ENCODE data around the gene CAMTA1. TPM values are rescaled to one million over a fixed set of nuclear protein-coding genes. Genes with fewer than 3 reads are reported as not detected.

Gene CAMTA1
- total RNA-seq, 2 experiments from 2014 or later, result 43.9 to 73.3 TPM

DNA sequence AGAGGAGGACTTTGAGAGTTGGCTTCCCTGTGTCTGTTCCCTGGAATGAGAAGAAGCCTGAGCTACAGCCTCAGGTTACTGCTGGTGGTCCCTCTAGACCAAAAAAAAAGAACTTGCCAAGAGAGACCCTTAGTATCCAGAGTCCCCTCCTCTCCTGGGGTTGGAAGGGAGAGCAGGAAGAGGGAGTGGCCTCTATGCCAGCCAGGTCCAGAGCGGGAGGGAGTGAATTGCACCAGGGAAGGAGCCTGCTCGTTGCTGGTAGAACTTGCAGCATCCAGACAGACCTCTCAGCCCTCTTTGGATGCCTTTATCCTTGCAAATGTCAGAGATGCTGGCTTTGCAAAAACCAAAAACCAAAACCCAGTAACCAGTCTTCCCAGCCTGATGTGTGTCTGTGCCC lies 494.5 kb downstream of the CAMTA1 start:
- H3K79me2 ChIP-seq (ENCODE audit: insufficient read depth, low read depth, low read length), result no peaks in the 10 kb centered on the region
- H3K9me3 ChIP-seq (ENCODE audit: low read length), result no peaks in the 10 kb centered on the region
- ChIA-PET POLR2A (no interaction called here), CTCF (ENCODE audit: unreplicated experiment) (no interaction called here)
- H3K4me2 ChIP-seq (ENCODE audit: low read length), result no peak overlapping the region
- no peaks in the 10 kb centered on the region for H3K36me3 ChIP-seq (ENCODE audit: insufficient read depth, low read length)
- no peaks in the 10 kb centered on the region for H4K20me1 ChIP-seq (ENCODE audit: insufficient read depth, low read length)
- H3K9me2 ChIP-seq (ENCODE audit: insufficient read depth, low read length), result no peaks in the 10 kb centered on the region
- no TSS peak for BruUV-seq (replicated peaks)
- H3K4me3 ChIP-seq (ENCODE audit: low read depth, low read length, poor library complexity, severe bottlenecking), result no peak overlapping the region
- TF ChIP-seq, protein P1, sequence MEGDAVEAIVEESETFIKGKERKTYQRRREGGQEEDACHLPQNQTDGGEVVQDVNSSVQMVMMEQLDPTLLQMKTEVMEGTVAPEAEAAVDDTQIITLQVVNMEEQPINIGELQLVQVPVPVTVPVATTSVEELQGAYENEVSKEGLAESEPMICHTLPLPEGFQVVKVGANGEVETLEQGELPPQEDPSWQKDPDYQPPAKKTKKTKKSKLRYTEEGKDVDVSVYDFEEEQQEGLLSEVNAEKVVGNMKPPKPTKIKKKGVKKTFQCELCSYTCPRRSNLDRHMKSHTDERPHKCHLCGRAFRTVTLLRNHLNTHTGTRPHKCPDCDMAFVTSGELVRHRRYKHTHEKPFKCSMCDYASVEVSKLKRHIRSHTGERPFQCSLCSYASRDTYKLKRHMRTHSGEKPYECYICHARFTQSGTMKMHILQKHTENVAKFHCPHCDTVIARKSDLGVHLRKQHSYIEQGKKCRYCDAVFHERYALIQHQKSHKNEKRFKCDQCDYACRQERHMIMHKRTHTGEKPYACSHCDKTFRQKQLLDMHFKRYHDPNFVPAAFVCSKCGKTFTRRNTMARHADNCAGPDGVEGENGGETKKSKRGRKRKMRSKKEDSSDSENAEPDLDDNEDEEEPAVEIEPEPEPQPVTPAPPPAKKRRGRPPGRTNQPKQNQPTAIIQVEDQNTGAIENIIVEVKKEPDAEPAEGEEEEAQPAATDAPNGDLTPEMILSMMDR (conservative IDR thresholded peaks at IDR 0.05; ENCODE audit: low read length), result no peak
- no peak for TF ChIP-seq EZH2phosphoT487 (IDR thresholded peaks at IDR 0.05; ENCODE audit: borderline replicate concordance, low read depth, low read length)
- no peak overlapping the region for H2AFZ ChIP-seq (ENCODE audit: low read length)
- no peaks in the 10 kb centered on the region for H3K4me1 ChIP-seq (ENCODE audit: insufficient read depth, low read length, poor library complexity, severe bottlenecking)
- no peak for DNase-seq (ENCODE audit: low spot score)
- no peak overlapping the region for H3K27ac ChIP-seq (ENCODE audit: low read depth, low read length, poor library complexity, severe bottlenecking)
- intact Hi-C loops (cut with micrococcal nuclease; ENCODE audit: unreplicated experiment), result no loop called here

DNA sequence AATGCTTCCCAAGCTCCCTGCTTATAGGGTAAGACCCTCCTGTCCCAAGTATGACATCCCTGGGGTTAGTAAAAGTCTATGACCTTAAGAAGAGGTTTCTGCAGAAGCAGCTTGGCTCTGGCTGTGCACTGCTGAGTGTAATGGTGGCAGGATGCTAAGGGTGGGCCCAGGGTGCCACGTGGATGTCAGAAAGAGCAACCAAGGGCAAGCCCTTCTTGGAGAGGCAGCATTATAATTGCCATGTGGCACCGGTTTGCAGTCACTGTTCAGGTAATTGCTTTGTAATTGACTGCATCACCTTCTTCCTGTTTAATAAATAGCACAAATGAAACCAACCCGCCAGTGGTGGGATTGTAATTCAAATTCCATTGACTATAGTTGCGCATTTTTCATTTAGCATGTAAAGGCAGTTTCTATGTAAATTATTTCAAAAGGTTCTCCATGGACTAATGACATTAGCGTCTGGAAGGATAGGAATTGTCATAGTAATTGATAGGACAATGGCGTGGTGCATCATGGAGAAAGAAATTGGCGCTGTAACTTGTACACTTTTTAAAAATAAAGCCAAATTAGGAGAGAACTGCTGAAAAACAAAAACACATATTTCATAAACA lies 495.2 kb downstream of the CAMTA1 start:
- Histone ChIP-seq H2AFZ (ENCODE audit: low read length) (no peak overlapping the region), H3K36me3 (ENCODE audit: insufficient read depth, low read length) (no peaks in the 10 kb centered on the region), H4K20me1 (ENCODE audit: insufficient read depth, low read length) (no peaks in the 10 kb centered on the region), H3K4me3 (ENCODE audit: low read depth, low read length, poor library complexity, severe bottlenecking) (no peak overlapping the region), H3K4me1 (ENCODE audit: insufficient read depth, low read length, poor library complexity, severe bottlenecking) (no peaks in the 10 kb centered on the region), H3K4me2 (ENCODE audit: low read length) (no peak overlapping the region), H3K9me2 (ENCODE audit: insufficient read depth, low read length) (no peaks in the 10 kb centered on the region), H3K79me2 (ENCODE audit: insufficient read depth, low read depth, low read length) (no peaks in the 10 kb centered on the region), H3K9me3 (ENCODE audit: low read length) (no peaks in the 10 kb centered on the region), H3K27ac (ENCODE audit: low read depth, low read length, poor library complexity, severe bottlenecking) (no peak overlapping the region)
- intact Hi-C loops (cut with micrococcal nuclease; ENCODE audit: unreplicated experiment), result no loop called here
- CTCF ChIA-PET (ENCODE audit: unreplicated experiment), result no interaction called here
- TF ChIP-seq, protein P1 (conservative IDR thresholded peaks at IDR 0.05; ENCODE audit: low read length), result no peak
- no peak for TF ChIP-seq EZH2phosphoT487 (IDR thresholded peaks at IDR 0.05; ENCODE audit: borderline replicate concordance, low read depth, low read length)
- no TSS peak for BruUV-seq (replicated peaks)
- POLR2A ChIA-PET, result no interaction called here
- DNase-seq (ENCODE audit: low spot score), result no peak

DNA sequence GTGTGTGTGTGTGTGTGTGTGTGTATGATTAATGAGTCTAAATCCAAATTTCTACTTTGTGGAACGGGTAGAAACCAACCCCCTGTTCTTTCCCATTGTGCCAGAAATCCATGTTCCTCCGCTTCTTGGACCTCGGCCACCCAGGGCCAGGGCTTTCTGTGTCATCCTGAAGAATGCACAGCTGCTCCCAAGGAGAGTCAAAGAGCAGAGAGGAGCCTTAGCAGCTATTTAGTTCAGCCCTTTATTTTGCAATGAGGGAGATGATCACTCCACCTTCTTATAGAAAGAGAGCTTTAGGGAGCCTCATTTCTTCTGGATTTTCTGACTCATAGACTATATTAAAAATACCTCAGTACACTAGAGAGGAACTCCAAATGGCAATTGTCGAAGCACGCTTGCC lies 496.6 kb downstream of the CAMTA1 start:
- CTCF ChIA-PET (ENCODE audit: unreplicated experiment), result no interaction called here
- Histone ChIP-seq H3K9me3 (ENCODE audit: low read length) (no peaks in the 10 kb centered on the region), H3K9me2 (ENCODE audit: insufficient read depth, low read length) (no peaks in the 10 kb centered on the region), H4K20me1 (ENCODE audit: insufficient read depth, low read length) (no peaks in the 10 kb centered on the region), H2AFZ (ENCODE audit: low read length) (no peak overlapping the region), H3K27ac (ENCODE audit: low read depth, low read length, poor library complexity, severe bottlenecking) (no peak overlapping the region), H3K4me1 (ENCODE audit: insufficient read depth, low read length, poor library complexity, severe bottlenecking) (no peaks in the 10 kb centered on the region), H3K4me3 (ENCODE audit: low read depth, low read length, poor library complexity, severe bottlenecking) (no peak overlapping the region), H3K36me3 (ENCODE audit: insufficient read depth, low read length) (no peaks in the 10 kb centered on the region), H3K79me2 (ENCODE audit: insufficient read depth, low read depth, low read length) (no peaks in the 10 kb centered on the region), H3K4me2 (ENCODE audit: low read length) (no peak overlapping the region)
- POLR2A ChIA-PET, result interaction anchor here (0.6 to 0.7 kb wide), 2 partner anchors 17 to 55 kb away, joined by 3 read pairs; no protein-coding TSS in a partner anchor
- TF ChIP-seq EZH2phosphoT487 (IDR thresholded peaks at IDR 0.05; ENCODE audit: borderline replicate concordance, low read depth, low read length), result no peak
- TF ChIP-seq, protein P1 (conservative IDR thresholded peaks at IDR 0.05; ENCODE audit: low read length), result no peak
- no peak for DNase-seq (ENCODE audit: low spot score)
- intact Hi-C loops (cut with micrococcal nuclease; ENCODE audit: unreplicated experiment), result no loop called here
- BruUV-seq (replicated peaks), result no TSS peak
